D721Med (cell line): ENCODE data around the gene LKAAEAR1.

ENCODE experiments used
- DNase-seq: peaks from one replicate; pipeline ENCODE4 v3.0.0; 2011; ENCODE audit warnings: low spot score; ENCODE audit not compliant: insufficient read length
- FAIRE-seq: peaks from 2 replicates; lab custom pipeline; 2011; peaks lifted over from hg19 to GRCh38; lab: Jason Lieb, UNC
- TF ChIP-seq, protein P1 (sequence below): IDR thresholded peaks from 2 replicates; pipeline ENCODE4 v1.5.1; 2012; ENCODE audit warnings: mild to moderate bottlenecking, control low read depth; ENCODE audit not compliant: insufficient read depth; ENCODE audit errors: missing control alignments

The LKAAEAR1 gene

DNA sequence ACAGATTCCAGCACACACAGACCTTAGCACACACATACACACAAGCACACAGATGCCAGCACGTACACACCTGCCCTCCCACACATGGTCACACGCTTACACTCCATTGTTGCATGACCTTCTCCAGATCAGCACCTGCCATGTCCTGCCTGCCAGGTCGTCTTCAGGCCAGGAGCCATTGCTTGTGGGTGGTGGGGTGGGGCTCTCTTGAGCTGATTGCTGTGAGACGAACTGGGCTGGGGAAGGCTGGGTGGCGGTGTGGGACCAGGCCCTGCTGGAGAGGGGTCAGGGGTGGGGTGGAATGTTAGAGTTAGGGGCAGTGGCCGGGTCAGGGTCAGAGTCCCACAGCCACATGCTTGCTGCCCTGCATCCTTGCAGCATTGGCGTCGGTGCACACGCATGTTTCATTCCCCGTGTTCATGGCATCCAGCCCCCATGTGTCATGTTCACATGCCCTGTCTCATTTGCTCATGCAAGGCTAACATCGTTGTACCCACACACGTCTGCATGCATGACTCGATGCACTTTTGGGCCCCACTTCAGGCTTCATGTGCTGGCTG is 29.7 kb upstream of the LKAAEAR1 start:
- no peak for FAIRE-seq
- DNase-seq = no peak
- TF ChIP-seq, protein P1, sequence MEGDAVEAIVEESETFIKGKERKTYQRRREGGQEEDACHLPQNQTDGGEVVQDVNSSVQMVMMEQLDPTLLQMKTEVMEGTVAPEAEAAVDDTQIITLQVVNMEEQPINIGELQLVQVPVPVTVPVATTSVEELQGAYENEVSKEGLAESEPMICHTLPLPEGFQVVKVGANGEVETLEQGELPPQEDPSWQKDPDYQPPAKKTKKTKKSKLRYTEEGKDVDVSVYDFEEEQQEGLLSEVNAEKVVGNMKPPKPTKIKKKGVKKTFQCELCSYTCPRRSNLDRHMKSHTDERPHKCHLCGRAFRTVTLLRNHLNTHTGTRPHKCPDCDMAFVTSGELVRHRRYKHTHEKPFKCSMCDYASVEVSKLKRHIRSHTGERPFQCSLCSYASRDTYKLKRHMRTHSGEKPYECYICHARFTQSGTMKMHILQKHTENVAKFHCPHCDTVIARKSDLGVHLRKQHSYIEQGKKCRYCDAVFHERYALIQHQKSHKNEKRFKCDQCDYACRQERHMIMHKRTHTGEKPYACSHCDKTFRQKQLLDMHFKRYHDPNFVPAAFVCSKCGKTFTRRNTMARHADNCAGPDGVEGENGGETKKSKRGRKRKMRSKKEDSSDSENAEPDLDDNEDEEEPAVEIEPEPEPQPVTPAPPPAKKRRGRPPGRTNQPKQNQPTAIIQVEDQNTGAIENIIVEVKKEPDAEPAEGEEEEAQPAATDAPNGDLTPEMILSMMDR = no peak

DNA sequence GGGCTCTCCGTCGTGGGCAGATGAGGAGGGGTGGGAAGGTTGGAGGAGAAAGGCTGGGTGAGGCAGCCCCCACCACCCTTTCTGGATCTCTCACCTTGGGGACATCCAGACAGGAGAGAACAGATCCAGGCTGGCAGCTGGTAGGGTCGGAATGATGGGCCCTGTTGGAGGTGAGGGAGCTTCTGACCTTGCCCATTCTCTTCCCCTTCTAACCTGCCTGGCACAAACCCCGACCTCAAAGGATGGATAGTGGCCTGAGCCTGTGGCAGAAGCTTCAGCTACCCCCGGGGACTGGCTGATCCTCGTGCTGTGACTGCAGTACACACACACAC is 29.2 kb upstream of the LKAAEAR1 start:
- no peak for DNase-seq

DNA sequence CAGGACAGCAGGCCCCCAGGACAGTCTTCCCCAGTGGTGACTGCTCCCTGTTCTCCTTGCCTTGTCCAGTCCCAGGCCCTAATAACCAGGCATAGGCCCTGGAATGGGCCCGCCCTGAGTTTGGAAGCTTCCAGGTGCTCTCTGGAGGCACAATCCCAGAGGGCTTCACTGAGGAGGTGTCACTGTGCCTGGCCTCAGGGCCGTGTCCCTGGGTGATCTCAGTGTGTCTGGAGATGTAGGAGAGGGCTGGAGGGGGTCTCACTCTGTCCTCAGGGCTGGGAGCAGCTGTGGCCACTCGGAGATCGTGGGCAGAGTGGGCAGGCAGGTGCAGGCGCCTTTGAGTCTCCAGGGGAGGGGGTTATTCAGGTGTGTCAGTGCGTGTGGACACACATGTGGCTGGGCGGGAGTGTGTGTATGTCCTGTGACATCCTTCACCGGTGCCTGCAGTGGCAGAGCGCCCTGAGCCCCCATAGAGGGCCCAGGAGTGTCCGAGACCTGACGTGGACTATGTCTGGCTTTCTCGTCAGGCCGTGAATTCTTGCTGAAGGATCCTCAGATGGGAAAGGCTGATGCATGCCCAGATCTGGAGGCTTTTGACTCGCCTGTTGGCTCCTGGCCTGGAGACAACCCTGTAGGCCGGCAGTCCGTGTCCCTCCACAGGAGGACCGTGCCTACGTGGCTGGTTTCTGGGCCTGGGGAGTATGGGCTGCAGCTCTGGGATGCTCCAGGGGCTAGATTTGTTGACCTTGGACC is 28.7 kb upstream of the LKAAEAR1 start:
- TF ChIP-seq, protein P1 = no peak
- FAIRE-seq (no peak), DNase-seq (no peak)

More for the DNA sequence above, 29.2 kb upstream of the LKAAEAR1 start:
- no peak for FAIRE-seq
- TF ChIP-seq, protein P1 = no peak

DNA sequence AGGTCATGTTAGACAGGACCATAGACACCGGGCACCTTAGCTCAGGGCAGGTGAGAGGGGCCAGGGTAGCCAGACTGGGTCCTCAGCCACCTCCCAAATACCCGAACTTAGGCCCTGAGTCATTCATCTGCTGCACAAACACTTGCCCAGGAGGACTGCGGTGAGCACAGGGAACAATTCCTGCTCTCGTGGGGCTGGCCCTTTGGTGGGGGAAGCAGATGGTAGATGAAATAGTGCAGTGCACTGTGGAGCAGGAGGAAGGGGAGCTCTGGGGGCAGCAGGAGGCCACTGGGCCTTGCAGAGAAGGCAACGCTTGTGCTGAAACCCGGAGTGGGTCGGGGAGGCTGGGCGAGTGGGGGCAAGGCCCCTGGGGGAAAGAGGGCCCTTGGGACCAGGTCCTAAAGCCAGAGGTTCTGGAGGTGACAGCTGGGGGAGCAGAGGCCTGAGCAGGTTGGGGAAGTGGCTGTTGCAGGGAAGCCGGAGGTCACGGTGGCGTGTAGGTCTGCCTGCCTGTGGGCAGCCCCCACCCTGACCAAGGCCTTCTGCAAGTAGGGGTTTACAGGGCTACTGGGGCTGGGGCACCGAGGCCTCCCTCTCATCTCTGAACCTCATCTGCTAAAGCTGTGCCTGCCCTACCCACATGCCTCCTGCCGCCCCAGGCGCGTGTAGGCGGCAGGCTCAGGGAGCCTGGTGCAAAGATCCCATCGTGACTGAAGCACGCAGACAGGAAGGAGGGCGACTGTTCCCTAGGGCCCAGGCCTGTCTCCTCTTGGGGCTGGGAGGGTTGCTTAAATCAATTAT is 27.8 kb upstream of the LKAAEAR1 start:
- no peak for FAIRE-seq
- peak; percentile 46 for DNase-seq
- TF ChIP-seq, protein P1 = no peak

DNA sequence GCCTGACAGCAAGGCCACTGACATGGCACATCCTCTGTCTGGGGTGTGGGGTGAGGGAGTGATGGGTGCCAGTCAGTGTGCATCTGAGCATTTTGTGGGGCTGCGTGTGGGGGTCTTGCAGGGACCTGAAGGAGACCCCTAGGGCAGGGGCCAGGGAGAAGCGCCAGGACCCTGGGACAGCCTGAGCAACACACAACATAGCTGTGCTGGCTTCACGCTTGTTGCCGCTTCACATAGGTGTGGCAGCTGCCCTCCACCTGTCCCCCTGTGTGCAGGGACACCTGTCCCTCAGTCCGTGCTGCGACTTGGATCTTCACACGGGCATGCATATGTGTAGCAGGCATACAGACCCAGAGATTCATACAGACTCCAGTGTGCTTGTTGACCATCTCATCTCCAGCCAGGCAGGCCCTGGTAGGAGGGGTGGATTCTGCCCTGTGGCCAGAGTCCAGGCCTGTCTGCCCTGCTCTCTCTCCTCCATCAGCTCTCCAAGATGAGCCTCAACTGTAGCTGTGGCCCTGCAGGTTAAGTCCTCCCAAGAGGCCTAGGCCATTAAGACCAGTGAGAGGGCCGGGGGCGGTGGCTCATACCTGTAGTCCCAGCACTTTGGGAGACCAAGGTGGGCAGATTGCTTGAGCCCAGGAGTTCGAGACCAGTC is 26.3 kb upstream of the LKAAEAR1 start:
- no peak for FAIRE-seq
- DNase-seq = no peak
- TF ChIP-seq, protein P1 = no peak

DNA sequence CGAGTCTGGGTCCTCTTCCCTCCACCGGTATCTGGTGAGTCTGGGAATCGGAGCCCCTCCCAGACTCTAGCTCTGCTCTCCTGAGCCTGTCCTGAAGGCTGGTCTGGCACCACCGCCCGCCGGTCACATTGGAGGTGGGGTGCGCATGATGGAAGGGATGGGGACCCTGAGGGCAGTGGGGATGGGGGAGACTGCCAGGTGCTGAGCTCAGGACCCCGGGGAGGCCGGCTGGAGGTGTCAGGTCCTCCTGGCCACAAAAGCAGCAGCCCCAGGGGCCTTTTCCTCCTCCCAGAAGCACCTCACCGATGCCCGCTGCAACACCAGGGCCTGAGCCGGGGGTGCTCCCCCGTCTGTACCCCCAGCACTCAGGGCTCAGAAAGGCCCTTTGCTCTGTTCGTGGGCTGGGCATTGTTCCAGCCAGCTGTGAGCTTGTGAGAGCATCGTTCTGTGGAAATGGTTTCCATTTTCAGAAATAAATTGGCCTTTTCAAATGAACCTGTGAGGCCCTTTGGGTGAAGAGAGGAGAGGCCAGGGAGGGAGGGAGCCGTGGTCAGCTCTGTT is 25.7 kb upstream of the LKAAEAR1 start:
- DNase-seq (no peak), FAIRE-seq (no peak)
- TF ChIP-seq, protein P1 = no peak
